AG09319 (cell line): ENCODE data around the gene QRFP.
"Not testable (repeated sequence)": the region's sequence is repeated elsewhere in the genome, so short reads cannot be mapped to it uniquely, and the experiment has no call there.

ENCODE experiments used
- DNase-seq: peaks from one replicate; pipeline ENCODE4 v3.0.0-alpha.2; 2010; ENCODE audit warnings: low read depth; ENCODE audit errors: extremely low read depth
- CTCF ChIP-seq: IDR thresholded peaks from 2 replicates; pipeline ENCODE4 v1.5.1; 2011; ENCODE audit warnings: low read depth, mild to moderate bottlenecking, inconsistent platforms, low read length, moderate library complexity

QRFP gene

GRCh38 chr9:130852801-130853200, 43.8 kb downstream of the QRFP start:
- no peak for DNase-seq
- no peak for TF ChIP-seq CTCF

- no peak for DNase-seq
- no peak for TF ChIP-seq CTCF
Observed at GRCh38 chr9:130849356-130849755, 47.3 kb downstream of the QRFP start.

- not testable (repeated sequence) for DNase-seq
Observed at GRCh38 chr9:130848514-130848913, 48.1 kb downstream of the QRFP start.

DNA sequence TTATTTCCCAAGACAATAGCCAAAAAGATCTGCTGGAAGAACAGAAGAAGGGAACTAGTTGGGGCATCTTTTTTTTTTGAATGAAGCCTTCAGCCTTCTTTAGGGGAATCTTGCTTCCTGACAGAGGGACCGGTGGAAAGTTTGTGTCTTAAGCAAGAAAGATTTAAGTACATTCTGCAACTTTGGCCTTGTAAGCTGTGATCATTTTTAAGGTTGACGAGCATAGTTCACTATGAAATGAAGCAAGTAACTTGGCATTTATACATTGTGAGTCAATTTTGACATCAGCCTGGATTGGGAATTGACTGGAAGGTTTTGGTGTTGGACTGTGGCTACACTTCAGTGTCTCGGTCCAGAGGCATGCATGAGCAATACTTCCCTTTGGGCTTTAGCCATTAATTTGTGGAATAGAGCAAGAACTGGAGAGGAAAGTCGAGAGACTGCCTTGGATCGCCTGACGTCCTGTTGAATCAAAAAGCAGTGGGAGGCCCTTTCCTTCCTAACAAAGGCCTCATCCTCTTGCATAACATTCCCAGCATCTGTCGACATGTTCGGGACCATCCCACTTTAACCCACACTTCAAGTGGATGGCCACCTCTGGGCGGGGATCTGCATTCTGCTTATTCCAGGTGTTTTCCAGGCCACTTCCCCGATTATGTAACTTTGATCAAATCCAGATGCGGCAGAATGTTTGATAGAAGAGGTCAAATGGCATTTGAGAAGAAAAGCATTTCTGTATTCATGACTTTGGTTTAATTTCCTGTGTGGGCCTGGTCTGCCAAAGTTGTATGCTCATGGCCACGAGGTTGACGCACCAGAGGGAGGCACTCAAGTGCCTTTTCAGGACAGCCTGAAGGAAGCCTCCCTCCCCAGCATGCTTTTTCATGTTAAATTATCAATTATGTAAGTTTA, 49.0 kb downstream of the QRFP start:
- DNase-seq = peak; percentile 99
- TF ChIP-seq CTCF = peak; percentile 44

GRCh38 chr9:130846487-130847305, 49.9 kb downstream of the QRFP start:
- TF ChIP-seq CTCF = no peak
- no peak for DNase-seq

DNA sequence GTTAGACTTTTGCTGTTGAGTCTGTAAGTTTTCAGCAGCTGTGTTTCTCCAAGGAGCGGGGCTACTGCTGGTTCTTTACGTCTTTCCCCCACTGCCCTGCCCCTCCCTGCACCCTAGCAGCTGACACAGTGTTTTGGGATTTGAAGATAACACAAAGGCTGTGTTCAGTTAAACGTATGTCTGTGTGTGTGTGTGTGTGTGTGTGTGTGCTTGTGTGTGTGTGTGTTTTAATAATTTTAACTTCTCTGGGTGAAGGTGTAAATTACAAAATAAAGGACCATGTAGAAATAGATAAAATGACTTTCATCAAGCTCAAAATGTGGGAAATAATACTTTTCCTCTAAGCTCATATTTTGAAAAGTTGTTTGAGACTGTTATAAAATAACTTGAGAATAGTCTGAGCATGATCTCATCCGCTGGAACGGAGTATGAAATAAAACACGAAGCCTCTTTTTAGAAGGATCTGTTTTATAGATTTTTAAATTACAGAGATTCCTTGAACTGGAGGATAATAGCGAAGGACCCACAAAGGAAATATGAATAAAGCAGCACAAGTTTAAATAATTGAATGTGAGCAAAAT, 50.6 kb downstream of the QRFP start:
- TF ChIP-seq CTCF = no peak
- no peak for DNase-seq

GRCh38 chr9:130845254-130845653, 51.4 kb downstream of the QRFP start:
- no peak for TF ChIP-seq CTCF
- no peak for DNase-seq
